ENCODE data around the gene SMYD2. TPM values are rescaled to one million over a fixed set of nuclear protein-coding genes. Genes with fewer than 3 reads are reported as not detected.

The SMYD2 gene
- total and polyA plus RNA-seq, 2 donors (not counting 3 experiments of a cell fraction or from before 2014, with no cell fraction given), result 8.0 to 20.9 TPM

DNA sequence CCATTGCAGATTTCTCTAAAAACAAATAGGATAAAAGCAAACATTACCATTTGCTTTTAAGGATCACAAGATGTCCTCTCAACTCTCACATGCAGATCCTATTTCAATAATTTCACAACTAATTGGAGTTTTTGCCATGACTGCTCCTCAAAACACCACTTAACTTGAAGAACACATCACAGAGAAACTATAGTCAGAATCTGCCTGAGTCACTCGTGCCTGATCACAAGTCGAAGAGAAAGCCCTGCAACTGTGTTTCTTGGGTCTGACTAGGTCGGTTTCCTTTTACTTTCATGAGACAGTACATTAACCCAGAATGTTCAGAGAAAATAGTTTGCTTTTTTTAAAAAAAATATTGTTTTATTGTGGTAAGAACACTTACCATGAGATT, 46.3 kb upstream of the SMYD2 start:
- Histone ChIP-seq H3K4me2 (ENCODE audit: insufficient read depth, low read length) (no peak overlapping the region), H2AFZ (ENCODE audit: low read depth, low read length) (no peak overlapping the region), H3K4me1 (ENCODE audit: control insufficient read depth, extremely low read depth, insufficient read depth, low read length) (no peaks in the 10 kb centered on the region), H3K9ac (replicated peaks; ENCODE audit: extremely low read depth, insufficient read depth, low read length) (no peak overlapping the region), H3K27ac (ENCODE audit: insufficient read depth, low read depth, low read length) (no peak overlapping the region), H3K4me3 (replicated peaks in 1 of 3; ENCODE audit: insufficient read depth in 1 of 3, low read depth in 1 of 3, low read length in 3 of 3) (no peak overlapping the region), H3K27me3 (ENCODE audit: control insufficient read depth in 2 of 2, insufficient read depth in 2 of 2, low read length in 2 of 2) (peaks cover 4% of the 10 kb centered on the region in 2 experiments), H3K9me3 (replicated peaks; ENCODE audit: control insufficient read depth, insufficient read depth, low read length) (no peaks in the 10 kb centered on the region), H3K9me1 (replicated peaks; ENCODE audit: control insufficient read depth, extremely low read depth, insufficient read depth, low read length) (no peaks in the 10 kb centered on the region), H4K20me1 (replicated peaks; ENCODE audit: control insufficient read depth, extremely low read depth, insufficient read depth, low read length) (no peaks in the 10 kb centered on the region), H3K79me2 (ENCODE audit: control insufficient read depth, insufficient read depth, low read length) (no peaks in the 10 kb centered on the region), H3K36me3 (ENCODE audit: control insufficient read depth in 2 of 2, extremely low read depth in 1 of 2, insufficient read depth in 2 of 2, low read length in 2 of 2) (no peaks in the 10 kb centered on the region)
- POLR2A ChIA-PET, result no interaction called here
- BruUV-seq (replicated peaks), result no TSS peak
- CTCF ChIA-PET, result interaction anchor here (1.5 to 1.8 kb wide), 2 partner anchors 20 to 94 kb away, joined by 5 to 10 read pairs; no protein-coding TSS in a partner anchor
- dilution Hi-C loops (cut with MboI; ENCODE audit: extremely low pct_ligation_motif_present, low sequenced_read_pairs), result no loop called here
- DNase-seq (ENCODE audit: low read depth, low spot score), result no peak
- no peak for TF ChIP-seq MYC (IDR thresholded peaks at IDR 0.05; ENCODE audit: low read depth, low read length)
- TF ChIP-seq POLR2A (IDR thresholded peaks at IDR 0.05; ENCODE audit: low read depth, low read length), result no peak
- TF ChIP-seq JUN (IDR thresholded peaks at IDR 0.05; ENCODE audit: borderline replicate concordance, insufficient read depth, insufficient read length, low read depth), result no peak
- TF ChIP-seq EZH2 (IDR thresholded peaks at IDR 0.05; ENCODE audit: borderline replicate concordance, low read depth, low read length, severe bottlenecking), result no peak
- TF ChIP-seq, protein P1, sequence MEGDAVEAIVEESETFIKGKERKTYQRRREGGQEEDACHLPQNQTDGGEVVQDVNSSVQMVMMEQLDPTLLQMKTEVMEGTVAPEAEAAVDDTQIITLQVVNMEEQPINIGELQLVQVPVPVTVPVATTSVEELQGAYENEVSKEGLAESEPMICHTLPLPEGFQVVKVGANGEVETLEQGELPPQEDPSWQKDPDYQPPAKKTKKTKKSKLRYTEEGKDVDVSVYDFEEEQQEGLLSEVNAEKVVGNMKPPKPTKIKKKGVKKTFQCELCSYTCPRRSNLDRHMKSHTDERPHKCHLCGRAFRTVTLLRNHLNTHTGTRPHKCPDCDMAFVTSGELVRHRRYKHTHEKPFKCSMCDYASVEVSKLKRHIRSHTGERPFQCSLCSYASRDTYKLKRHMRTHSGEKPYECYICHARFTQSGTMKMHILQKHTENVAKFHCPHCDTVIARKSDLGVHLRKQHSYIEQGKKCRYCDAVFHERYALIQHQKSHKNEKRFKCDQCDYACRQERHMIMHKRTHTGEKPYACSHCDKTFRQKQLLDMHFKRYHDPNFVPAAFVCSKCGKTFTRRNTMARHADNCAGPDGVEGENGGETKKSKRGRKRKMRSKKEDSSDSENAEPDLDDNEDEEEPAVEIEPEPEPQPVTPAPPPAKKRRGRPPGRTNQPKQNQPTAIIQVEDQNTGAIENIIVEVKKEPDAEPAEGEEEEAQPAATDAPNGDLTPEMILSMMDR (IDR thresholded peaks at IDR 0.05; ENCODE audit: extremely low read depth in 1 of 2, insufficient read depth in 1 of 2, low read depth in 1 of 2, low read length in 2 of 2), result no peak
- FAIRE-seq, result no peak
- intact Hi-C loops (cut with micrococcal nuclease), result no loop called here

DNA sequence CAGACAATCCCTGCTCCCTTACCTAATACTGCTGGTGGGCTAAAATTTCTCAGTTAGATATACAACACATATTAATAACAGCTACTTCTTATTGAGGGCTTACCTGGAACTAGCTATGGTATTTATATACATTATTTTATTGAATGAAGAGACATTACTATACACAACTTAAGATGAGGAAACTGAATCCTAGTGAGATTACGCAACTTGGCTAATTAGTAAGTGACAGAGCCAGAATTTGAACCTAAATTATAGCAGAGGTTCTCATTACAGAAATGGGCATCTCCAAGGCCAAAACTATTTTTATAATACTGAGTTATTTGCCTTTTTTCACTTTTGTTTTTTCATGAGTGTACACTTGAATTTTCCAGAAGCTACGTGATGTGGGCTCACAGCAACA, 44.5 kb upstream of the SMYD2 start:
- no peaks in the 10 kb centered on the region for H3K9me3 ChIP-seq (replicated peaks; ENCODE audit: control insufficient read depth, insufficient read depth, low read length)
- dilution Hi-C loops (cut with MboI; ENCODE audit: extremely low pct_ligation_motif_present, low sequenced_read_pairs) (no loop called here), intact Hi-C loops (cut with micrococcal nuclease) (no loop called here)
- FAIRE-seq, result no peak
- ChIA-PET POLR2A (no interaction called here), CTCF (interaction anchor here (0.6 to 1.8 kb wide), 4 partner anchors 22 to 980 kb away, joined by 3 to 10 read pairs (median 4); no protein-coding TSS in a partner anchor)
- peaks cover 4% of the 10 kb centered on the region for H3K4me1 ChIP-seq (ENCODE audit: control insufficient read depth, extremely low read depth, insufficient read depth, low read length)
- no peak overlapping the region for H3K4me3 ChIP-seq (replicated peaks in 1 of 3; ENCODE audit: insufficient read depth in 1 of 3, low read depth in 1 of 3, low read length in 3 of 3)
- no peak overlapping the region for H2AFZ ChIP-seq (ENCODE audit: low read depth, low read length)
- H3K79me2 ChIP-seq (ENCODE audit: control insufficient read depth, insufficient read depth, low read length), result no peaks in the 10 kb centered on the region
- no peak overlapping the region for H3K27ac ChIP-seq (ENCODE audit: insufficient read depth, low read depth, low read length)
- no peak overlapping the region for H3K9ac ChIP-seq (replicated peaks; ENCODE audit: extremely low read depth, insufficient read depth, low read length)
- no peak for DNase-seq (ENCODE audit: low read depth, low spot score)
- no peaks in the 10 kb centered on the region for H3K36me3 ChIP-seq (ENCODE audit: control insufficient read depth in 2 of 2, extremely low read depth in 1 of 2, insufficient read depth in 2 of 2, low read length in 2 of 2)
- no peaks in the 10 kb centered on the region for H4K20me1 ChIP-seq (replicated peaks; ENCODE audit: control insufficient read depth, extremely low read depth, insufficient read depth, low read length)
- no peak overlapping the region for H3K4me2 ChIP-seq (ENCODE audit: insufficient read depth, low read length)
- H3K9me1 ChIP-seq (replicated peaks; ENCODE audit: control insufficient read depth, extremely low read depth, insufficient read depth, low read length), result no peaks in the 10 kb centered on the region
- no TSS peak for BruUV-seq (replicated peaks)
- TF ChIP-seq FOS (IDR thresholded peaks at IDR 0.05; ENCODE audit: borderline replicate concordance, insufficient read depth, low read length), result no peak
- TF ChIP-seq POLR2A (IDR thresholded peaks at IDR 0.05; ENCODE audit: low read depth, low read length), result no peak
- peaks cover under 1 to 4% of the 10 kb centered on the region in 2 experiments for H3K27me3 ChIP-seq (ENCODE audit: control insufficient read depth in 2 of 2, insufficient read depth in 2 of 2, low read length in 2 of 2)
